GM12801 (cell line): Measurements from ENCODE around the gene ZNF227.

Source experiments
- TF ChIP-seq, protein P1 (sequence below): IDR thresholded peaks from one replicate; pipeline ENCODE4 v1.5.1; 2011; ENCODE audit warnings: control low read depth; ENCODE audit not compliant: insufficient read length; ENCODE audit errors: extremely low read depth

The ZNF227 gene

DNA sequence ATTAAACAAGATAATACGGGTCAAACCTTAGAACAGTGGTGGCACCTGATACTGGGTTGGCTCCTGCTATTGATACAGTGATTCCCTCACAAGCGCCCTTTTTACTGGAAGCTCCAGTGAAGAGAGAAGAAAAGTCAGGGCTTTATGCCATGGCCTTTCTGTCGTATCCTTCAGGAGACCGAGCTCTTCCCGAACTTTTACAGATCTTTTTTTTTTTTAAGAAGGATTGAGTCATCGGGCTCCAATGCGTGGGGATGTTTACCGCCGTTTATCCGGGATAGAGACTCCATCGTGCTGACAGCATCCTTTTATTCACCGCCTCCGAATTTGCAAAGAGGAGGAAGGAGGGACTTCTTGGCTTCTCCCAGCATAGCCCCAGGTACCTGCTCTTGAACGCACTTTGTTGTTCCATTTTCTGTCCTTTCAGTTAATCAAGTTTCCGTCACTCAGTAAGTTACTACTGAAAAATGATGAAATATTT is 574 bp downstream of the ZNF227 start:
- TF ChIP-seq, protein P1, sequence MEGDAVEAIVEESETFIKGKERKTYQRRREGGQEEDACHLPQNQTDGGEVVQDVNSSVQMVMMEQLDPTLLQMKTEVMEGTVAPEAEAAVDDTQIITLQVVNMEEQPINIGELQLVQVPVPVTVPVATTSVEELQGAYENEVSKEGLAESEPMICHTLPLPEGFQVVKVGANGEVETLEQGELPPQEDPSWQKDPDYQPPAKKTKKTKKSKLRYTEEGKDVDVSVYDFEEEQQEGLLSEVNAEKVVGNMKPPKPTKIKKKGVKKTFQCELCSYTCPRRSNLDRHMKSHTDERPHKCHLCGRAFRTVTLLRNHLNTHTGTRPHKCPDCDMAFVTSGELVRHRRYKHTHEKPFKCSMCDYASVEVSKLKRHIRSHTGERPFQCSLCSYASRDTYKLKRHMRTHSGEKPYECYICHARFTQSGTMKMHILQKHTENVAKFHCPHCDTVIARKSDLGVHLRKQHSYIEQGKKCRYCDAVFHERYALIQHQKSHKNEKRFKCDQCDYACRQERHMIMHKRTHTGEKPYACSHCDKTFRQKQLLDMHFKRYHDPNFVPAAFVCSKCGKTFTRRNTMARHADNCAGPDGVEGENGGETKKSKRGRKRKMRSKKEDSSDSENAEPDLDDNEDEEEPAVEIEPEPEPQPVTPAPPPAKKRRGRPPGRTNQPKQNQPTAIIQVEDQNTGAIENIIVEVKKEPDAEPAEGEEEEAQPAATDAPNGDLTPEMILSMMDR: no peak

DNA sequence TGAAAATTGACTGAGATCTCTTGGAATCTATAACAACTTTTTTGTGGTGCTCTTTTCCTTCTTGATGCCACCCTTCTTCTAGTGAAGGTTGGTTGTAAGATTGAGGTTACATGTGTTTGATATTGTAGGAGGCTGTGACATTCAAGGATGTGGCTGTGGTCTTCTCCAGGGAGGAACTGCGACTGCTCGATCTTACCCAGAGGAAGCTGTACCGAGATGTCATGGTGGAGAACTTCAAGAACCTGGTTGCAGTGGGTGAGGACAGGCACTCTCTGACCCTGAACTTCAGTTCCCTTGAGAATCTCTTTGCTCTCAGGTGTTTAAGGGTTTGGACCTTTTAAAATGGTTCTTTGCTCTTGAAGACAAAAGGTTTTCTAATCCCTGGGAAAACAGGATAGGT is 16.0 kb downstream of the ZNF227 start:
- TF ChIP-seq, protein P1: no peak

DNA sequence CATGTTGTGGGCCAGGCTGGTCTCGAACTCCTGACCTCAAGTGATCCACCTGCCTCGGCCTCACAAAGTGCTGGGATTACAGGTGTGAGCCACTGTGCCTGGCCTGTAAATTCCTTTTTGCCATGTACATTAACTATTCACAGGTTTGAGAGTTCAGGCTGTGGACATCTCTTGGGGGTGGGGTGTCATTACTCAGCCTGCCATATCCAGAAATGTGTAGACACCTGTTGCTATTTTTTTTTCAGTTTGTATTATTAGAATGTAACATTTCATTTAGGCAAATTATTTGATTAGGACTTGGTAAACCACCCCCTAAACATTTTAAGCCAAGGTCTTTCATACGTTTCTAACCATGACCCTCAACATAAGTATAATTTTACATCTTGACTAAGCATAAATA is 20.5 kb downstream of the ZNF227 start:
- TF ChIP-seq, protein P1: no peak

DNA sequence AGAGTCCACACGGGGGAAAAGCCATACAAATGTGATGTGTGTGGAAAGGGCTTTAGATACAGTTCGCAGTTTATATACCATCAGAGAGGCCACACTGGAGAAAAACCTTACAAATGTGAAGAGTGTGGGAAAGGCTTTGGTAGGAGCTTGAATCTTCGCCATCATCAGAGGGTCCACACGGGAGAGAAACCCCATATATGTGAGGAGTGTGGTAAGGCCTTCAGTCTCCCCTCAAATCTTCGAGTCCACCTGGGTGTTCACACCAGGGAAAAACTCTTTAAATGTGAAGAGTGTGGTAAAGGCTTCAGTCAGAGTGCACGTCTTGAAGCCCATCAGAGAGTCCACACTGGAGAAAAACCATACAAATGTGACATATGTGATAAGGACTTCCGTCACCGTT is 24.1 kb downstream of the ZNF227 start:
- TF ChIP-seq, protein P1: no peak

DNA sequence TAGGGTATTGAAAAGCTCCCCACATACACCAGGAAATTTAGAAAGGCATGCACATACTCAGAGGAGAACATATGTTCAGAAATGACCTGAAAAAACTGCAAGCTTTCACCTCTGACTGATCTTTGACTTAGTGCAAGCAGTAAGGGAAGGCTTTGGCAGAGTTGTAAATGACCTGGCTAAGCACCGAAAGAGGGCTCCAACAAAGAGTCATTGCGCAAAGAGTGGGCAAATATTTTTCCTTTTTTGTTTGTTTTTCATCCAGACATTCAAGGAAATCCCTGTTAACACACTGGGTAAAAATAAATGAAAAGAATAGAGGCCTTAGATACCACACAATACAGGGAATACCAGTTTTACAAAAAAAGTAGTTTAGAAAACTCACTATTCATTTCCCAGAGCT is 42.2 kb downstream of the ZNF227 start:
- TF ChIP-seq, protein P1: no peak

DNA sequence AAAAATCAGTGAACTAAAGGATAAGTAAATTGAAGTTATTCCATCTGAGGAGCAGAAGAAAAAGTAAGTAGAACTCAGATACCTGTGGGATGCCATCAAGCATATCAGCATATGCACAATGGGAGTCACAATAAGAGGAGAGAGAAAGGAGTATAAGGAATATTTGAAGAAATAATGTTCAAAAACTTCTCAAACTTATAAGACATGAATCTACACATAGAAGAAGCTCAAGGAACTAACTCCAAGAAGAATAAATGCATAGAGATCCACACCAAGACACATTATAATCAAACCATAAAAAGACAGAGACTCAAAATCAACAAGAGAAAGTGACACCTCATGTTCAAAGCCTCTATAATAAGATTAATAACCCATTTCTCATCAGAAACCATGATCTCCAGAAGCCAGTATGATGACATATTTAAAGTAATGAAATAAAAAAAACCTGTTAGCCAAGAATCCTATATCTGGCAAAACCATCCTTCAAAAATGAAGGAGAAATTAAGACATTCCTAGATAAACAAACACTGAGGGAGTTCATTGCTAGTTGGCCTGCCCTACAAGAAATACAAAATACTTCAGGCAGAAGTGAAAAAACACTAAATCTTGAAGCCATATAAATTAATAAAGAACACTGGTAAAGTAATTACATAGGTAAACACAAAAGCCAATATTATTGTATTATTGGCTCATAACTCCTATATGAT is 43.5 kb downstream of the ZNF227 start:
- TF ChIP-seq, protein P1: no peak

DNA sequence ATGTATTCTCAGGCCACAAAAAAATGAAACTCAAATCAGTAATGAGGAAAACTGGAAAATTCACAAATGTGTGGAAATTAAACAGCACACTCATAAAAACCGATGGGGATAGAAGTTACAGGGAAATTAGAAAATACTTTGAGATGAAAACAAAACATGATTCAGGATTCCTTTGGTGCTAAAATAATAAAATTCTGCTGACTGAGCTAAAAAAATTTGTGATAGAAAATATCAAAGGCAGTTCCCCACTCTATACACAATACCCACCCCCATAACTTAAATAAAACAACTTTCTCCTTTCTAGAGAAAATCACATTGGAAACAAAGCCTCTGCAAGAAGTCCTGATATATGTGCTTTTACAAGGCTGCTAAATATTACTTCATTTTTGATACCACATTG is 45.8 kb downstream of the ZNF227 start:
- TF ChIP-seq, protein P1: no peak
